GM12878 (cell line): ENCODE results near the gene FBXL15. TPM values are rescaled to one million over a fixed set of nuclear protein-coding genes. Genes with fewer than 3 reads are reported as not detected.

Source experiments
- ATAC-seq: fragments of 200-7000 bp; cut with Tn5 transposase; 3 replicates; pipeline ENCODE4 v1.9.1; 2020; ENCODE audit warnings: mild to moderate bottlenecking, moderate library complexity
- BruUV-seq: library from RNA; stranded (reverse); fragments of 400-500 nt; replicated peaks from 2 replicates; lab custom pipeline; 2021; lab: Mats Ljungman, UMichigan
- CTCF ChIA-PET: fragments of 300-600 bp; sonication (Branson Sonifier 250); formaldehyde crosslinking; extraction: SDS; loops from one replicate; lab custom pipeline; 2021; ENCODE audit warnings: inconsistent platforms; lab: Yijun Ruan, JAX
- POLR2A ChIA-PET: fragments of 350-600 bp; formaldehyde crosslinking; extraction: SDS; loops from one replicate; lab custom pipeline; 2021; ENCODE audit warnings: inconsistent platforms; lab: Charles Lee
- RAD21 ChIA-PET: fragments of 300-600 bp; sonication (Branson Sonifier 250); formaldehyde crosslinking; loops from one replicate; lab custom pipeline; 2023; ENCODE audit warnings: antibody characterized with exemption; ENCODE audit not compliant: unreplicated experiment; lab: Charles Lee
- SMC1A ChIA-PET: fragments of 300-600 bp; sonication (Branson Sonifier 250); formaldehyde crosslinking; loops from one replicate; lab custom pipeline; 2023; ENCODE audit not compliant: unreplicated experiment, uncharacterized antibody; lab: Charles Lee
- DNase-seq: peaks from one replicate; pipeline ENCODE4 v3.0.0-alpha.2; 2011; ENCODE audit warnings: low read depth, low spot score
- FAIRE-seq: peaks from 3 replicates; lab custom pipeline; 2011; peaks lifted over from hg19 to GRCh38; lab: Jason Lieb, UNC
- H2AFZ ChIP-seq: 2 replicates; pipeline ENCODE4 v1.6.0; 2011; ENCODE audit warnings: low read depth, low read length, control low read depth; ENCODE audit not compliant: control insufficient read depth
- H3K27ac ChIP-seq: 2 replicates; pipeline ENCODE4 v1.5.1; 2011; ENCODE audit warnings: control low read depth; ENCODE audit not compliant: control insufficient read depth, insufficient read depth
- H3K27me3 ChIP-seq, 2 experiments: replicated peaks in 1 of 2; 2 replicates each; pipeline versions ENCODE4 v1.6.0 to v1.6.1; 2011; ENCODE audit warnings: low read length in 1 of 2; ENCODE audit not compliant: control insufficient read depth in 2 of 2, insufficient read depth in 2 of 2
- H3K36me3 ChIP-seq, 2 experiments: 2 replicates each; pipeline ENCODE4 v1.5.1; 2011; ENCODE audit warnings: low read length in 1 of 2; ENCODE audit not compliant: control insufficient read depth in 2 of 2, insufficient read depth in 2 of 2
- H3K4me1 ChIP-seq: 2 replicates; pipeline ENCODE4 v1.6.1; 2011; ENCODE audit warnings: mild to moderate bottlenecking, low read length, moderate library complexity, mixed read lengths; ENCODE audit not compliant: control insufficient read depth, insufficient read depth
- H3K4me2 ChIP-seq: 2 replicates; pipeline ENCODE4 v1.6.0; 2011; ENCODE audit warnings: control low read depth; ENCODE audit not compliant: control insufficient read depth, insufficient read depth
- H3K4me3 ChIP-seq: fragments of 200-600 bp; sonication (generic); 2 replicates; pipeline ENCODE4 v1.5.1; 2016
- H3K79me2 ChIP-seq: 2 replicates; pipeline ENCODE4 v1.6.0; 2011; ENCODE audit warnings: low read length; ENCODE audit not compliant: control insufficient read depth, insufficient read depth
- H3K9ac ChIP-seq: 2 replicates; pipeline ENCODE4 v1.8.0; 2011; ENCODE audit warnings: low read length, control low read depth, mixed read lengths; ENCODE audit not compliant: control insufficient read depth, insufficient read depth
- H3K9me3 ChIP-seq: replicated peaks from 3 replicates; pipeline ENCODE4 v1.5.1; 2011; ENCODE audit warnings: mild to moderate bottlenecking, low read length; ENCODE audit not compliant: control insufficient read depth, insufficient read depth
- H4K20me1 ChIP-seq: 2 replicates; pipeline ENCODE4 v1.6.0; 2011; ENCODE audit not compliant: control insufficient read depth, insufficient read depth
- ATF7 ChIP-seq: fragments of 450-650 bp; IDR thresholded peaks from 2 replicates; pipeline ENCODE4 v1.6.1; 2016; ENCODE audit warnings: low read depth, mild to moderate bottlenecking
- BCL11A ChIP-seq: IDR thresholded peaks from 2 replicates; pipeline ENCODE4 v1.6.1; 2011; ENCODE audit warnings: low read depth, low read length
- DPF2 ChIP-seq: fragments of 450-650 bp; IDR thresholded peaks from 2 replicates; pipeline ENCODE4 v1.6.1; 2017; ENCODE audit warnings: mild to moderate bottlenecking
- EED ChIP-seq: sonication (generic); IDR thresholded peaks from 2 replicates; pipeline ENCODE4 v1.6.1; 2016; ENCODE audit warnings: antibody characterized with exemption, low read depth
- ETV6 ChIP-seq, 2 experiments: fragments of 450-650 bp in 1 of 2; IDR thresholded peaks in 1 of 2; conservative IDR thresholded peaks in 1 of 2; 2 replicates each; pipeline ENCODE4 v1.6.1; 2014; ENCODE audit warnings: antibody characterized with exemption in 1 of 2, borderline replicate concordance in 1 of 2, low read depth in 1 of 2, mild to moderate bottlenecking in 1 of 2, moderate library complexity in 1 of 2
- IKZF1 ChIP-seq: fragments of 450-650 bp; conservative IDR thresholded peaks from 2 replicates; pipeline ENCODE4 v1.6.1; 2017; ENCODE audit warnings: antibody characterized with exemption, mild to moderate bottlenecking
- JUNB ChIP-seq: IDR thresholded peaks from 2 replicates; pipeline ENCODE4 v1.6.1; 2016; ENCODE audit warnings: antibody characterized with exemption, mild to moderate bottlenecking
- MEF2A ChIP-seq: IDR thresholded peaks from 2 replicates; pipeline ENCODE4 v1.6.1; 2011; ENCODE audit warnings: low read depth, mild to moderate bottlenecking, low read length, moderate library complexity; ENCODE audit not compliant: insufficient read depth
- MTA3 ChIP-seq: IDR thresholded peaks from 2 replicates; pipeline ENCODE4 v1.6.1; 2012; ENCODE audit warnings: low read length, inconsistent platforms, borderline replicate concordance
- NR2C2 ChIP-seq: IDR thresholded peaks from 2 replicates; pipeline ENCODE4 v1.6.1; 2011; ENCODE audit warnings: borderline replicate concordance, low read depth; ENCODE audit not compliant: control insufficient read depth, insufficient read length
- PAX5 ChIP-seq: IDR thresholded peaks from 2 replicates; pipeline ENCODE4 v1.6.1; 2011; ENCODE audit warnings: low read depth, low read length, borderline replicate concordance
- RAD51 ChIP-seq: fragments of 450-650 bp; IDR thresholded peaks from 2 replicates; pipeline ENCODE4 v1.6.1; 2016; ENCODE audit warnings: moderate library complexity, mild to moderate bottlenecking, inconsistent platforms
- RCOR1 ChIP-seq: conservative IDR thresholded peaks from 2 replicates; pipeline ENCODE4 v1.6.1; 2012; ENCODE audit warnings: low read depth, low read length, improper control_type of control experiment
- RUNX3 ChIP-seq: IDR thresholded peaks from 2 replicates; pipeline ENCODE4 v1.6.1; 2012; ENCODE audit warnings: low read length, inconsistent platforms
- TCF12 ChIP-seq: IDR thresholded peaks from 2 replicates; pipeline ENCODE4 v1.6.1; 2011; ENCODE audit warnings: low read depth, mild to moderate bottlenecking, low read length
- WRNIP1 ChIP-seq: IDR thresholded peaks from 2 replicates; pipeline ENCODE4 v1.6.1; 2011; ENCODE audit warnings: low read depth, low read length, improper control_type of control experiment, borderline replicate concordance
- YBX1 ChIP-seq: fragments of 450-650 bp; IDR thresholded peaks from 2 replicates; pipeline ENCODE4 v1.6.1; 2016; ENCODE audit warnings: antibody characterized with exemption
- YY1 ChIP-seq: IDR thresholded peaks from 2 replicates; pipeline ENCODE4 v1.6.1; 2011; ENCODE audit warnings: low read depth, mild to moderate bottlenecking, low read length
- ZNF384 ChIP-seq: IDR thresholded peaks from 2 replicates; pipeline ENCODE4 v1.6.1; 2012; ENCODE audit warnings: low read depth, mild to moderate bottlenecking, low read length, improper control_type of control experiment, borderline replicate concordance
- WGBS: methylation state at CpG from one replicate; pipeline ENCODE4 v1.1.6; 2016; ENCODE audit warnings: low lambda C conversion rate; ENCODE audit not compliant: insufficient replicate concordance, insufficient coverage; ENCODE audit errors: missing lambda C conversion rate; 5-methylcytosine and 5-hydroxymethylcytosine counted together
- in situ Hi-C: fragments of 300-500 bp; cut with MboI; formaldehyde crosslinking; loops from 9 replicates; pipeline ENCODE4 v1.14.3; 2018; ENCODE audit warnings: mixed read lengths
- intact Hi-C: fragments of 100-400 bp; cut with micrococcal nuclease; formaldehyde crosslinking; loops from one replicate; pipeline ENCODE4 v1.14.2; 2022; ENCODE audit not compliant: unreplicated experiment
- polyA plus RNA-seq, 11 experiments: library from polyadenylated mRNA; depleted of rRNA in 4 of 11; unstranded in 6 of 11; stranded (reverse) in 5 of 11; fragments of >200 nt; fragmentation: Nextera tagmentation in 4 of 11; fragmentation: Illumina TruSeq in 1 of 11; extraction: Ambion mirVana in 4 of 11; extraction: Trizol in 1 of 11; gene quantifications; 1 replicate in 1 of 11; 2 replicates in 10 of 11; pipeline versions ENCODE4 v1.2.1 to v1.2.3, GENCODE V29; 2011 to 2016; ENCODE audit warnings: inconsistent platforms in 2 of 11, missing spikeins in 2 of 11, low read depth in 1 of 11
- total RNA-seq, 4 experiments: library from RNA; depleted of rRNA in 3 of 4; stranded (reverse); fragments of >200 nt in 3 of 4; fragmentation: Illumina TruSeq in 1 of 4; extraction: Trizol in 1 of 4; gene quantifications; 2 replicates each; pipeline versions ENCODE4 v1.2.1 to v1.2.3, GENCODE V29; 2013 to 2021
- TF ChIP-seq, protein P1 (sequence below): fragments of 450-650 bp; IDR thresholded peaks from 2 replicates; pipeline ENCODE4 v1.6.1; 2018; ENCODE audit warnings: borderline replicate concordance, mild to moderate bottlenecking; ENCODE audit not compliant: partially characterized antibody
- TF ChIP-seq, protein P2 (sequence below): IDR thresholded peaks from 2 replicates; pipeline ENCODE4 v1.6.1; 2012; ENCODE audit warnings: low read length, inconsistent platforms

The FBXL15 gene
- total and polyA plus RNA-seq, 10 of the 15 experiments (the other 5 are each of a cell fraction or from before 2014, with no cell fraction given) = 0.13 to 21.3 (median 7.9) TPM

DNA sequence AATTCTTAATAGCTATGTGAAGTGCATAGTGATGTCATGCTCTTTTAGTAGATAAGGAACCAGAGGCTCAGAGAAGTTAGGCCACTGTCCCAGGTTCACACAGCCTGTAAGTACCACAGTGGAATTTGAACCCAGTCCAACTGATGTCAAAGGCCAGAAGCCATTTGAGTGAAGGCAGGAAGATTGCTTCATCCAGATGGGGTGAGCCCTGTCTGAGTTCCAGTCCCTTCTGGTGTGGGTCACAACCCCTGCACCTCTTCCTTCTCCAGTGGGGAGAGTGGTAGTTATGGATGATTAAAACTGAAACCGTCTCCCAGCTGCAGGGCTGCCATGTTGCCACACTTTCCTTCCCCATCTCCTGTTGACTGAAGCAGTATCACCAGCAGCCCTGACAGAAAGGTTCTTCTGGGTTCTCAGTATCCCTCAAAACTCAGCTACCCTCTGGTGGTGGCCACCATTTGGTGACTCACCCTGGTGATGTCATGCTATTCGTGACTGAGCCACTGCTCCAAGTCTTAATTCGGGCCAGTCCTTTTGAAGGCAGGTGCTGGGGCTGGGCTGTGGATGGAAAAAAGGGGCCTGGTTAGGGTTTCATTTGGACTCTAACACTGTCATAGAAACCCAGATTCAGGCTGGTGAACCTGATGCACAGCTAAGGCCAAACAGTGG is 32.2 kb downstream of the FBXL15 start:
- H3K79me2 ChIP-seq = peaks cover 21% of the 10 kb centered on the region
- no peak overlapping the region for H2AFZ ChIP-seq
- 0 out of 2 replicates have a peak, but pooled peaks have one; percentile 26 for TF ChIP-seq RUNX3
- TF ChIP-seq IKZF1 = 0 out of 2 replicates have a peak, but pooled peaks have one; percentile 40
- no peak for TF ChIP-seq RCOR1
- TF ChIP-seq YY1 = peak; percentile 58
- TF ChIP-seq JUNB = peak; percentile 60; the same call in 1 of the 2 replicates
- 0 out of 2 replicates have a peak, but pooled peaks have one; percentile 34 for TF ChIP-seq DPF2
- TF ChIP-seq MTA3 = no peak
- 0 out of 2 replicates have a peak, but pooled peaks have one; percentile 13 for TF ChIP-seq PAX5
- no peak for TF ChIP-seq TCF12
- TF ChIP-seq BCL11A = no peak
- no peak for TF ChIP-seq RAD51
- TF ChIP-seq, protein P1, sequence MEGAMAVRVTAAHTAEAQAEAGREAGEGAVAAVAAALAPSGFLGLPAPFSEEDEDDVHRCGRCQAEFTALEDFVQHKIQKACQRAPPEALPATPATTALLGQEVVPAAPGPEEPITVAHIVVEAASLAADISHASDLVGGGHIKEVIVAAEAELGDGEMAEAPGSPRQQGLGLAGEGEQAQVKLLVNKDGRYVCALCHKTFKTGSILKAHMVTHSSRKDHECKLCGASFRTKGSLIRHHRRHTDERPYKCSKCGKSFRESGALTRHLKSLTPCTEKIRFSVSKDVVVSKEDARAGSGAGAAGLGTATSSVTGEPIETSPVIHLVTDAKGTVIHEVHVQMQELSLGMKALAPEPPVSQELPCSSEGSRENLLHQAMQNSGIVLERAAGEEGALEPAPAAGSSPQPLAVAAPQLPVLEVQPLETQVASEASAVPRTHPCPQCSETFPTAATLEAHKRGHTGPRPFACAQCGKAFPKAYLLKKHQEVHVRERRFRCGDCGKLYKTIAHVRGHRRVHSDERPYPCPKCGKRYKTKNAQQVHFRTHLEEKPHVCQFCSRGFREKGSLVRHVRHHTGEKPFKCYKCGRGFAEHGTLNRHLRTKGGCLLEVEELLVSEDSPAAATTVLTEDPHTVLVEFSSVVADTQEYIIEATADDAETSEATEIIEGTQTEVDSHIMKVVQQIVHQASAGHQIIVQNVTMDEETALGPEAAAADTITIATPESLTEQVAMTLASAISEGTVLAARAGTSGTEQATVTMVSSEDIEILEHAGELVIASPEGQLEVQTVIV = no peak
- TF ChIP-seq, protein P2, sequence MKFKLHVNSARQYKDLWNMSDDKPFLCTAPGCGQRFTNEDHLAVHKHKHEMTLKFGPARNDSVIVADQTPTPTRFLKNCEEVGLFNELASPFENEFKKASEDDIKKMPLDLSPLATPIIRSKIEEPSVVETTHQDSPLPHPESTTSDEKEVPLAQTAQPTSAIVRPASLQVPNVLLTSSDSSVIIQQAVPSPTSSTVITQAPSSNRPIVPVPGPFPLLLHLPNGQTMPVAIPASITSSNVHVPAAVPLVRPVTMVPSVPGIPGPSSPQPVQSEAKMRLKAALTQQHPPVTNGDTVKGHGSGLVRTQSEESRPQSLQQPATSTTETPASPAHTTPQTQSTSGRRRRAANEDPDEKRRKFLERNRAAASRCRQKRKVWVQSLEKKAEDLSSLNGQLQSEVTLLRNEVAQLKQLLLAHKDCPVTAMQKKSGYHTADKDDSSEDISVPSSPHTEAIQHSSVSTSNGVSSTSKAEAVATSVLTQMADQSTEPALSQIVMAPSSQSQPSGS = peak; percentile 57
- TF ChIP-seq ATF7 = peak; percentile 58; the same call in 1 of the 2 replicates
- 0 out of 4 replicates have a peak, but pooled peaks of 1 of the 2 experiments have one; percentile 15 for TF ChIP-seq ETV6 (conservative IDR thresholded peaks at IDR 0.05 in 1 of 2, IDR thresholded peaks at IDR 0.05 in 1 of 2; ENCODE audit: borderline replicate concordance in 1 of 2, low read depth in 1 of 2)
- no peak for TF ChIP-seq ZNF384
- no peak for TF ChIP-seq YBX1
- TF ChIP-seq WRNIP1 = no peak
- TF ChIP-seq EED = peak; percentile 69; the same call in 1 of the 2 replicates
- no peak for TF ChIP-seq NR2C2
- TF ChIP-seq MEF2A = no peak
- H4K20me1 ChIP-seq = no peaks in the 10 kb centered on the region
- ATAC-seq = 0 out of 3 replicates have a peak, but pooled peaks have one; percentile 1
- ChIA-PET RAD21 (interaction anchor here (0.6 kb wide), 1 partner anchor 59 kb away, joined by 7 read pairs; no protein-coding TSS in a partner anchor), SMC1A (interaction anchor here (0.9 to 3.4 kb wide), 6 partner anchors 9 to 150 kb away, joined by 3 to 23 read pairs (median 5); no protein-coding TSS in a partner anchor), POLR2A (interaction anchor here (0.7 to 6.1 kb wide), 6 partner anchors 9 to 58 kb away, joined by 4 to 69 read pairs (median 18); partner anchors contain the start of gene NFKB2), CTCF (interaction anchor here (0.6 to 4.0 kb wide), 9 partner anchors 9 to 320 kb away, joined by 3 to 21 read pairs (median 3); partner anchors contain the start of genes FBXL15 and PPRC1)
- BruUV-seq = no TSS peak
- in situ Hi-C loops (no loop called here), intact Hi-C loops (no loop called here)
- no peak for FAIRE-seq
- no peak overlapping the region for H3K27ac ChIP-seq
- no peak overlapping the region for H3K9ac ChIP-seq
- H3K4me1 ChIP-seq = peaks cover 18% of the 10 kb centered on the region
- DNase-seq = no peak
- no peak overlapping the region for H3K4me2 ChIP-seq
- H3K9me3 ChIP-seq = no peaks in the 10 kb centered on the region
- no peaks in the 10 kb centered on the region for H3K27me3 ChIP-seq
- H3K36me3 ChIP-seq = no peaks in the 10 kb centered on the region; a peak in 1 of 4 replicates
- 59% methylated on average over 3 of the region's 3 CpGs for WGBS
- no peak overlapping the region for H3K4me3 ChIP-seq
